ENCODE measurements around the gene PCDHGB6.
"Not testable (repeated sequence)": the region's sequence is repeated elsewhere in the genome, so short reads cannot be mapped to it uniquely, and the experiment has no call there.

PCDHGB6 gene

DNA sequence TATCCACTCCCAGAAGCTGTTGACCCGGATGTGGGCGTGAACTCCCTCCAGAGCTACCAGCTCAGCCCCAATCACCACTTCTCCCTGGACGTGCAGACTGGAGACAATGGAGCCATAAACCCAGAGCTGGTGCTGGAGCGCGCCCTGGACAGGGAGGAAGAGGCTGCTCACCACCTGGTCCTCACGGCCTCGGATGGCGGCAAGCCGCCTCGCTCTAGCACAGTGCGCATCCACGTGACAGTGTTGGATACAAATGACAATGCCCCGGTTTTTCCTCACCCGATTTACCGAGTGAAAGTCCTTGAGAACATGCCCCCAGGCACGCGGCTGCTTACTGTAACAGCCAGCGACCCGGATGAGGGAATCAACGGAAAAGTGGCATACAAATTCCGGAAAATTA lies 14.6 kb upstream of the PCDHGB6 start:
- H3K4me3 ChIP-seq (ENCODE audit: low read length) = no peak overlapping the region

GRCh38 chr5:141394401-141395187 lies 13.2 kb upstream of the PCDHGB6 start:
- H3K4me3 ChIP-seq (ENCODE audit: low read length); DNase-seq (ENCODE audit: low read depth): not testable (repeated sequence)

More for the DNA sequence above, 14.6 kb upstream of the PCDHGB6 start:
- no peak for DNase-seq (ENCODE audit: low read depth)
- TF ChIP-seq CTCF (conservative IDR thresholded peaks at IDR 0.05; ENCODE audit: low read depth, low read length) = no peak

DNA sequence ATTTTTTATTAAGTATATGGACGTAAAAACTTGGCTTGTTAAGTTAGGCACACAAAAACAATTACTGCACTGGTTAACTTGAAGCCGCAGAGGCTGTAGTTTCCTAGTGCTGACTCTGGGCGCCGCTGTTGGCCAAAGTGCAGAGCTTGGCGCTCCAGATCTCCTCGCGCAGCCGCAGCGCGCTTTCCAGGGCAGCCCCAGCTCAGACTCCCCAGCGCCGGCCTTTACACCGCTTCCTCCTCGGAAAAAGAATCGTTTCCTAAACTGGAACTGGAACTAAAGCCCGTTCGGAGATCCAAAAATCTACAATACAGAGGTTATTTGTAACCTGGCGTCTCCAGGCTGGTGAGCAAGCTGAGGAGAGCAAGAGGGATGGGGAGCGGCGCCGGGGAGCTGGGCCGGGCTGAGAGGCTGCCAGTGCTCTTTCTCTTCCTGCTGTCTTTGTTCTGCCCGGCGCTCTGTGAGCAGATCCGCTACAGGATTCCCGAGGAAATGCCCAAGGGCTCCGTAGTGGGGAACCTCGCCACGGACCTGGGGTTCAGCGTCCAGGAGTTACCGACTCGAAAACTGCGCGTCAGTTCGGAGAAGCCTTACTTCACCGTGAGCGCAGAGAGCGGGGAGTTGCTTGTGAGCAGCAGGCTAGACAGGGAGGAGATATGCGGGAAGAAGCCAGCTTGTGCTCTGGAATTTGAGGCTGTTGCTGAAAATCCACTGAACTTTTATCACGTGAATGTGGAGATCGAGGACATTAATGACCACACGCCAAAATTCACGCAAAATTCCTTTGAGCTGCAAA lies 9.9 kb upstream of the PCDHGB6 start, which contains the start of gene PCDHGB5:
PCDHGB5 (plus strand) TSS at position 192 of the 796 bp plus-strand sequence; CDS start at position 373, 181 bp downstream.
- TF ChIP-seq CTCF (conservative IDR thresholded peaks at IDR 0.05; ENCODE audit: low read depth, low read length) = peak; percentile 56
- DNase-seq (ENCODE audit: low read depth) = not testable (repeated sequence)
- H3K4me3 ChIP-seq (ENCODE audit: low read length) = peak within 1 kb of the TSS; percentile 36

GRCh38 chr5:141398608-141399007 lies 9.2 kb upstream of the PCDHGB6 start:
- no peak for DNase-seq (ENCODE audit: low read depth)
- no peak overlapping the region for H3K4me3 ChIP-seq (ENCODE audit: low read length)
- TF ChIP-seq CTCF (conservative IDR thresholded peaks at IDR 0.05; ENCODE audit: low read depth, low read length) = no peak

GRCh38 chr5:141399555-141400258 lies 8.1 kb upstream of the PCDHGB6 start:
- DNase-seq (ENCODE audit: low read depth) = no peak
- H3K4me3 ChIP-seq (ENCODE audit: low read length) = no peak overlapping the region
- no peak for TF ChIP-seq CTCF (conservative IDR thresholded peaks at IDR 0.05; ENCODE audit: low read depth, low read length)

DNA sequence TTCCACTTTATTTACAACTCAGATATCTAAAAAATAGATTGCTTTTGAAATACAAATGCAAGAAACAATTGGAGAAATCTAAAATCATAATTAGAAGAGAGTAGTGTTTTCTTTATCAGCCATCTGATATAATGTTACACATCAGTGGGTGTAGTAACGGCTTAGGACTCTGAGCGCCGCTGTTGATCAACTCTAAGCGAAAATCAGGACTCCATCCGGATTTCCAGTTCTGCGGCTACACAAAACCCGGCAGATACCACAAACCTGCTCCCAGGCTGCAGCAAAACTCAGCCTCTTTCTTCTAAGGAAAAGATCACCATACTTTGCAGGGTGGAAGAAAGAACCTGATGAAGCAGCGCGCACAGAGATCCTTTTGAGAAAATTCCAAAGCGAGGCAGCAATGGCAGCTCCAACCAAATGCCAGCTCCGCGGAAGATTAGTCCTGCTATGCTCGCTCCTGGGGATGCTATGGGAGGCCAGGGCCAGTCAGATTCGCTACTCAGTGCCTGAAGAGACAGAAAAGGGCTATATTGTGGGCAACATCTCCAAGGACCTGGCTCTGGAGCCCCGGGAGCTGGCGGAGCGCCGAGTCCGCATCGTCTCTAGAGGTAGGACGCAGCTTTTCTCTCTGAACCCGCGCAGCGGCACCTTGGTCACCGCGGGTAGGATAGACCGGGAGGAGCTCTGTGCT lies 5.1 kb upstream of the PCDHGB6 start, which contains the start of gene PCDHGA9:
PCDHGA9 (plus strand) TSS at position 226 of the 691 bp plus-strand sequence; CDS start at position 401, 175 bp downstream.
- no peak for DNase-seq (ENCODE audit: low read depth)
- H3K4me3 ChIP-seq (ENCODE audit: low read length) = peak within 1 kb of the TSS; percentile 29
- peak; percentile 55 for TF ChIP-seq CTCF (conservative IDR thresholded peaks at IDR 0.05; ENCODE audit: low read depth, low read length)

Measured in retinal pigment epithelial cell (primary cell).